HFFc6 (cell line): ENCODE measurements around the gene TMPRSS3. TPM values are rescaled to one million over a fixed set of nuclear protein-coding genes. Genes with fewer than 3 reads are reported as not detected.
"Not testable (repeated sequence)": the region's sequence is repeated elsewhere in the genome, so short reads cannot be mapped to it uniquely, and the experiment has no call there.

Source experiments
- DNase-seq: peaks from one replicate; pipeline ENCODE4 v3.0.0-alpha.2; 2018
- H3K27ac Mint-ChIP-seq: 2 replicates; pipeline ENCODE4 v1.8.0; 2020; ENCODE audit warnings: mild to moderate bottlenecking, mixed read lengths
- H3K27me3 Mint-ChIP-seq: 2 replicates; pipeline ENCODE4 v1.8.0; 2021; ENCODE audit warnings: mild to moderate bottlenecking, moderate library complexity, mixed read lengths; ENCODE audit not compliant: insufficient read depth
- H3K36me3 Mint-ChIP-seq: 2 replicates; pipeline ENCODE4 v1.8.0; 2021; ENCODE audit warnings: low read depth, mixed read lengths
- H3K4me1 Mint-ChIP-seq: 2 replicates; pipeline ENCODE4 v1.8.0; 2020; ENCODE audit warnings: low read depth, mixed read lengths
- H3K4me3 Mint-ChIP-seq: 2 replicates; pipeline ENCODE4 v1.8.0; 2020; ENCODE audit warnings: mild to moderate bottlenecking, moderate library complexity, mixed read lengths
- H3K9me3 Mint-ChIP-seq: 2 replicates; pipeline ENCODE4 v1.8.0; 2020; ENCODE audit warnings: mild to moderate bottlenecking, mixed read lengths
- total RNA-seq, 6 experiments: library from RNA; stranded (reverse); fragmentation: NEBNext Ultra II Directional; extraction: Animal tissue kit (Norgen Biotek cat#: 25700); gene quantifications; 2 replicates in 1 of 6; 3 replicates in 5 of 6; pipeline ENCODE4 v1.2.3, GENCODE V29; 2021
- TF ChIP-seq, protein P1 (sequence below): fragments of 200-600 bp; sonication (generic); IDR thresholded peaks from 2 replicates; pipeline ENCODE4 v1.5.0; 2021; ENCODE audit warnings: antibody characterized with exemption, mild to moderate bottlenecking

TMPRSS3 gene
- total RNA-seq, 6 experiments from 2014 or later = not detected

DNA sequence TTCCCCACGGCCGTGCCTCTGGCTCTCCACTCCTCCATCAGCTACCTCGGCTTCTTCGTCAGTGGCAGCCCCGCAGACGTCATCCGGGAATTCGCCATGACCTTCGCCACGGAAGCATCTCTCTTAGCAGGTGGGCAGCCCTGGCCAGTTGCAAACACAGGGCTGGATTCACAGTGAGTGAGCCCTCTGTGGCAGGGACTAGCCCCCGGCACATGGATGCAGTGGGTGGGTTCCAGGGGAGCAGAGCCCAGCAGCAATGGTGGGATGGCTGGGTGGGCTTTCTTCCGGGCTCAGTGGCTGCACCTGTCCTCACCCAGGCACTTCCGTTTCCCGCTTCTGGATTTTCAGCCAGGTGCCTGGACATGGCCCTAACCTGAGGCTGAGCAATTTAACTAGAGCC lies 17.2 kb upstream of the TMPRSS3 start:
- Mint-ChIP-seq H3K27me3 (peaks cover 3% of the 10 kb centered on the region; the same call in 1 of the 2 replicates), H3K4me3 (no peak overlapping the region), H3K4me1 (no peaks in the 10 kb centered on the region), H3K36me3 (no peaks in the 10 kb centered on the region), H3K9me3 (peaks cover 40% of the 10 kb centered on the region), H3K27ac (no peak overlapping the region)
- TF ChIP-seq, protein P1, sequence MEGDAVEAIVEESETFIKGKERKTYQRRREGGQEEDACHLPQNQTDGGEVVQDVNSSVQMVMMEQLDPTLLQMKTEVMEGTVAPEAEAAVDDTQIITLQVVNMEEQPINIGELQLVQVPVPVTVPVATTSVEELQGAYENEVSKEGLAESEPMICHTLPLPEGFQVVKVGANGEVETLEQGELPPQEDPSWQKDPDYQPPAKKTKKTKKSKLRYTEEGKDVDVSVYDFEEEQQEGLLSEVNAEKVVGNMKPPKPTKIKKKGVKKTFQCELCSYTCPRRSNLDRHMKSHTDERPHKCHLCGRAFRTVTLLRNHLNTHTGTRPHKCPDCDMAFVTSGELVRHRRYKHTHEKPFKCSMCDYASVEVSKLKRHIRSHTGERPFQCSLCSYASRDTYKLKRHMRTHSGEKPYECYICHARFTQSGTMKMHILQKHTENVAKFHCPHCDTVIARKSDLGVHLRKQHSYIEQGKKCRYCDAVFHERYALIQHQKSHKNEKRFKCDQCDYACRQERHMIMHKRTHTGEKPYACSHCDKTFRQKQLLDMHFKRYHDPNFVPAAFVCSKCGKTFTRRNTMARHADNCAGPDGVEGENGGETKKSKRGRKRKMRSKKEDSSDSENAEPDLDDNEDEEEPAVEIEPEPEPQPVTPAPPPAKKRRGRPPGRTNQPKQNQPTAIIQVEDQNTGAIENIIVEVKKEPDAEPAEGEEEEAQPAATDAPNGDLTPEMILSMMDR = no peak
- no peak for DNase-seq

DNA sequence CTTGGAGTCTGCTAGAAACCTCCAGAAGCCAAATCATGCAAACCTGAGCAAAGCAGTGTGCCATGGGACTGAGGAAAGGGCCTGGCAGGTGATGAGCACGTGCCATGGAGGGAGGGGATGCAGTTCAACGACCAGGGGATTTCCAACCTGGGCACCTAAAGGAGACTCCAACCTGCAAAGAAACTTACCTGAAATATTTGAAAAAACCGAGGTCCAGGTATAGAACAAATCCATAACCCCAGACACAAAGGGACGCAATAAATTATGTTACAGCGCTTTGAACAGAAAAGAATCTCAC lies 16.7 kb upstream of the TMPRSS3 start:
- Mint-ChIP-seq H3K36me3 (no peaks in the 10 kb centered on the region), H3K9me3 (peaks cover 38% of the 10 kb centered on the region), H3K4me1 (no peaks in the 10 kb centered on the region), H3K27ac (no peak overlapping the region), H3K27me3 (peaks cover 3% of the 10 kb centered on the region; the same call in 1 of the 2 replicates), H3K4me3 (no peak overlapping the region)
- TF ChIP-seq, protein P1 = no peak
- DNase-seq = no peak

DNA sequence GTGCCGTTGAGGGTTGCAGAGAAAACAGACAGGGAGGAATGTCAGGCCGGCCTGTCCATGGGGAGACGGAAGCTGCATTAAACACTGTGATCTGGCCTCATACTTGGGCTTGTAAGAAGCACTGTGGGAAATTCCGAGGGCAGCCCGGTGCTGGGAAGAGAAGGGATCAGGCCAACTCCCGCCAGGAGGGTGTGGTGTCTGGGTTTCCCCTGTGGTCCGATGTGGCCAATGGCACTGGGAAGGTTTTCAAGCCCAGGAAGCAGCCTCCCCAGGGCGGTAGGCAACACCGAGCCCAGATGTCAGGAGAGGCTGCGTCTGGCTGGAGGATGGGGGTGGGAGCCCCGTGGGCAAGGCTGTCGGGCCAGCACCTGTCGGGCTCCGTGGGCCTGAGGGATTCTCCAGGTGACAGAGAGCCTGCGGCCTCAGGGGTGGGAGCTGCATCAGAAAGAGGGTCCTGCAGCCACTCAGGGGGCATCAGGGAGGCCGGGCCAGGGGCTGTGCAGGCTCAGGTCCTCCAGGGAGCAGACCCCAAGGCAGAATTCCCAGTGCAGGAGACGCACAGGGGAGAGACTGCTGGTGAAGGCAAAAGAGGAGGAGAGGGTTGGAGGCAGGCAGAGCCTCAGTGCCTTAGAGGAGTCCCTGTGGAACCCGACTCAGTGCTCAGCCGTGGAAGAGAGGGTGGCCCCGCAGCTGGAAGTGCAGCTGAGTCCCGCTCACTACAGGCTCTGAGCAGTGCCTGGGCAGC lies 16.2 kb upstream of the TMPRSS3 start:
- Mint-ChIP-seq H3K4me3 (no peak overlapping the region), H3K4me1 (no peaks in the 10 kb centered on the region), H3K36me3 (no peaks in the 10 kb centered on the region), H3K27me3 (peaks cover 3% of the 10 kb centered on the region; the same call in 1 of the 2 replicates), H3K27ac (no peak overlapping the region), H3K9me3 (peaks cover 36% of the 10 kb centered on the region)
- no peak for DNase-seq
- TF ChIP-seq, protein P1 = no peak

DNA sequence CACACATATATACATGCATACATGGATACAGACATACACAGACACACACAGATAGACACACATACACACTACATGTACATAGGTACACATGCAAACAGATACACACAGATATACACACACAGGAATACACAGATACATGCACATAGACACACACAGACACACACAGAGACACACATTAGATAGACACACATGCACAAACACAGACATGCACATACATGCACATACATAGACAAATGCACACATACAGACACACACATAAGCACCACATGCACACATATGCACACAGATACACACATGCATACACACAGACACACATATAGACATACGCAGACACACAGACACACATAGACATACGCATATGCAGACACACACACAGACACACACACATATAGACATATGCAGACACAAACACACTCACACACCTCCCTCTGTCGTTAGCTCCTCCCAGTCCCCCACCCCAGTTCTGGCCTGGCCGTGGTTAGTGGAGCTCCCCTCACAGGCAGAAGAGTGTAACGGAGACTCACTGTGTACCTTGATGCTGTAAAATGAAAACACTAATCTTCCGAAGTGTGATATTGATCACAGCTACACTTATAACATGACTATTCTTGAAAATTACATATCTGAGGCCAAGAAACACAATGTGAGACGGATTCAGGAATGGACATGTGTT lies 15.5 kb upstream of the TMPRSS3 start:
- TF ChIP-seq, protein P1 = no peak
- peaks cover 3% of the 10 kb centered on the region; the same call in 1 of the 2 replicates for H3K27me3 Mint-ChIP-seq
- H3K9me3 Mint-ChIP-seq = peaks cover 40% of the 10 kb centered on the region
- no peaks in the 10 kb centered on the region for H3K4me1 Mint-ChIP-seq
- H3K36me3 Mint-ChIP-seq = no peaks in the 10 kb centered on the region
- H3K27ac Mint-ChIP-seq = no peak overlapping the region
- no peak for DNase-seq
- H3K4me3 Mint-ChIP-seq = no peak overlapping the region

- Mint-ChIP-seq H3K4me1 (no peaks in the 10 kb centered on the region), H3K4me3 (no peak overlapping the region), H3K36me3 (no peaks in the 10 kb centered on the region), H3K27me3 (peaks cover 2% of the 10 kb centered on the region; the same call in 1 of the 2 replicates), H3K27ac (no peak overlapping the region), H3K9me3 (peaks cover 35% of the 10 kb centered on the region)
- TF ChIP-seq, protein P1 = no peak
- no peak for DNase-seq
Observed at GRCh38 chr21:42409366-42409765, 13.5 kb upstream of the TMPRSS3 start.

GRCh38 chr21:42408718-42409117 lies 12.9 kb upstream of the TMPRSS3 start:
- H3K9me3 Mint-ChIP-seq = peaks cover 28% of the 10 kb centered on the region
- H3K36me3 Mint-ChIP-seq, DNase-seq, H3K27ac Mint-ChIP-seq, H3K4me3 Mint-ChIP-seq, H3K27me3 Mint-ChIP-seq, H3K4me1 Mint-ChIP-seq: not testable (repeated sequence)
